HG02870 (cell line): ENCODE measurements around the gene NAP1L4.

Experiments used
- ATAC-seq: cut with Tn5 transposase; IDR thresholded peaks from one replicate; pipeline ENCODE4 v1.9.1; 2021; ENCODE audit warnings: mild to moderate bottlenecking, moderate library complexity; ENCODE audit not compliant: unreplicated experiment

Gene NAP1L4

DNA sequence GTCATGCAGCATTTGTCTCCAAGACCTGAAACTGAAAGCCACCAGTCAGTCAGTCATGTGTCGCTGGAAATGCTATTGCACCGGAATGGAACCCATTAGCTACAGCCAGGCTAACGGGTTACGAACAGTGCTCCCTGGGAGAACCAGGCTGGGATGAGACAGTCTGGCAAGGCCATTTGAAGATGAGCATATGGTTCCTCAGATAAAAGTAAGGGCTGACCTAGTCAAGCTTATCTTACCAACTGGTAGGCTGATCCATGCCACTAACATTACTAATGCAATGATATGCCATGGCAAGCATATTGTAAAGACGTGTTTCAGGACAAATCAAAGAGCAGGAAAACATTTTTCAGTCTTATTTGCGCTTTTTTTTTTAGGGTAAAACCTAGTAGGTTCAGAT lies 28.4 kb downstream of the NAP1L4 start:
- no peak for ATAC-seq

DNA sequence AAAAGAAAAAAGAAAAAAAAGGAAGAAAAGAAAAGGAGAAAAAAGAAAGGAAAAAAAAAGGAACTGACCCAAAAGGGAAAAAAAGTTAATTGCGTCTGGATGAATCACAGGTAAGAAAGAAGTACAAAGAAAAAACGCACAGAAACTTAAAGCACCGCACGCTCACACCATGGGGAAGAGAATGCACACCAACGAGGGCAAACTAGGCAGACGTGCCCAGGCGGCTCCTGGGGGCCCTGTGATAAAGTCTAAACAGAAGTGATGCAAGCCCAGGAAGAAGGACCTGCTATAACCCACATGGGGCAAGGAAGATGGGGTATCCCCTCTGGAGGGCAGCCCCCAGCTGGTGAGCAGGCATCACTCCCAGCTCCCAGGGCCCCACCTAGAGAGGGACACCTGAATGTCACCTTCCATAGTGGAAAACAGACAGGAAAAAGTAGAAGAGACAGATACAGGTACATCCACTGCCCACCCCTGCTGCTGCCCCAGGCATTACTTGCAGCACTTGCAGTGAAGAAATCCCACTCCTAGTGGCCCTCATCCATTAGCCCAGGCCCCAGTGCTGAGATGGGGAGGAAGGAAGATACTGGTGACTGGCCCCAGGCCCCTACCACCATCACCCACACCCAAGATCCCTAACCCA lies 28.9 kb downstream of the NAP1L4 start:
- no peak for ATAC-seq

DNA sequence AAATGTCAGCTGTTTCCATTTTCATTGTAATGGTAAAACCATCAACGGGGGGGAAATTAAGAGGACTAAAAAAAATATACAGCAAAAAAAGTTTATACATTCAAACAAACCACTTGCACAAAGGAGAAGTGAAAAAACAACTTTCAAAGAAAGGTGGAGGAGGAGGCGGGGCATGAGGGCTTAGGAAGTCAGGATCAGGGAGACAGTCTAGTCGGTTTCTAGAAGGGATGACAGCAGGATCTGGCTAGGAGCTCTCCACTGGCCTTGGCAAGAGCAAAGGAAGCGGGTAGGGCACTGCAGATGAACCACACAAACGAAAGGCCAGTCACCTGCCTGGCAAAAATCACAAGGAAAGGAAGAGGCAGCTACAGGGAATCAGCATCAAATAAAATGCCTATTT lies 31.0 kb downstream of the NAP1L4 start:
- no peak for ATAC-seq

DNA sequence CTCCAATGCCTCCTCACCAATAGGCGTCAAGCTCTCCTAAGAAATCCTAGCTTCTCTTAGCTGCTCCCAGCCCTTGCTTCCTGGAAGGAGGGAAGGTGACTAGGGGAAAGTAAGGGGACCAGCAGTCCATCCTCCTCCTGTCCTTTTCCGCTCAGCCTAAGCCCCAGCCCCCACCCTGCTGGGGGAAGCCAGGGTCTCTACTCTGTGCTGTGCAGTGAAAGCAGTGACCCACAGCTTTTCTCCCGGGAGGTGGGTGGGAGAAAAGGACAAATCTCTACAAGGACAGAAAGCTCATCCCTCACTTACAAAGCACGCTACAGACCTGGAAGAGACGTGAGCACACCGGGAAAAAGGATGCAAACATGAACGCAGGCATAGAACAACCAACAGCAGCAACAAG lies 32.0 kb downstream of the NAP1L4 start:
- no peak for ATAC-seq

DNA sequence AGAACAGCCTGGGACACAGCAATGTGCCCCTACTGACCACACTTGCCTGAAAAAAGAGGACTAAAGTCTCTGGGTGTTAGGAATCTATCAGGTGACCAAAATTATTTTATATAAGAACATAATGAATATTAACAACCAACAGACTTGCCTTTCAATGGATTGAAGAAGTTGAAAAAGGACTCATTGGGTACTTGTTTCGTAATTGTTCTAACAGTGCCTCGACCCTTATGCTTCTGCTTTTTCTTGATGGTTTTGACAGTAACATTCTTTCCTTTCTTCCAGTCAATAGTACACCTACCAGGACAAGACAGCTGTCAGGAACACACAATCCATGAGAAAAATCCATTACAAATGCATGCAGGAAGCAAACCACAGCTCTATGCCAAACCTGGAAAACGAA lies 33.9 kb downstream of the NAP1L4 start:
- no peak for ATAC-seq

DNA sequence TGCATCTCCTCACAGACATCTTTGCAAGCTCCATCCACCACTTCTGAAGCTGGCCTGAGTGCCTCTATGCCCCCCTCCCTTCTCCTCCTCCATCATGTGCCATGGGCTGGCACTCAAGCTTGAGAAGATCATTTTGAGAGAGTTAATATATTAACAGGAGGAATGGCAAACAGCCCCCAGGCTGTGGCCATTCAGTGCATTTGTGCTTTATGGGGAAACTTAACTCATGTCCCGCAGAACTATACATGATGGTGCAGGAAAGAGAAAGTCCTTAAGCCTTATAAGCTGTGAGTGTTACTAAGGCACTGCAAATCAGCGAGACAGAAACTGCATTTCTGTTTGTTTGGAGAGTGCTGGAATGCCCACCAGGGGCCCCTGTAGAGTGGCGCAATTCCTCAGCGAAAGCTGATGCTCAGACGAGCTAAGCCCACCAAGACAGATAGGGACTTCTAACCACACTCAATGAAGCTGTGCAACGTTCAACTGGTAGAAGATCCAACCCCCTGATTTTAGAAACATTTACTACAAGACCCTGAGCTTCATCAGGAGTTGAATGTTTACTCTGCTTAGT lies 36.1 kb downstream of the NAP1L4 start:
- no peak for ATAC-seq

DNA sequence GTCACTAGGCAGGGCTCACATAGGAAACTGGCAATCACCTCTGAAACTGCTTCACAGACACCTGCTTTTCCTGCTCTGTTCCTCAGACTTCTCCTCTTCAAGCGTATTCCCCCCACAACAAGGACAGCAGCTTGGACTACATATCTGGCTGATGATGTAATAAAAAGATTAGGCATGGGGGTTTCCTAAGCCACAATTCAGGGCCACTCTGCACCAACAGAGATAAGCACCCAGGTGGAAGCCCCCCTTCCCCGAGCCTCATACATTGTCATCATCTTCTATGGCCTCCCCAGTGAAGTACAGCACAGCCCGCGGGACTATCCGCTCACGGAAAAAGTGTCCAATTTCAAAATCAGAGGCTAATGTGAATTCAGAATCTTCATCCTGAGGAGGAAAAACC lies 37.9 kb downstream of the NAP1L4 start:
- ATAC-seq = no peak

DNA sequence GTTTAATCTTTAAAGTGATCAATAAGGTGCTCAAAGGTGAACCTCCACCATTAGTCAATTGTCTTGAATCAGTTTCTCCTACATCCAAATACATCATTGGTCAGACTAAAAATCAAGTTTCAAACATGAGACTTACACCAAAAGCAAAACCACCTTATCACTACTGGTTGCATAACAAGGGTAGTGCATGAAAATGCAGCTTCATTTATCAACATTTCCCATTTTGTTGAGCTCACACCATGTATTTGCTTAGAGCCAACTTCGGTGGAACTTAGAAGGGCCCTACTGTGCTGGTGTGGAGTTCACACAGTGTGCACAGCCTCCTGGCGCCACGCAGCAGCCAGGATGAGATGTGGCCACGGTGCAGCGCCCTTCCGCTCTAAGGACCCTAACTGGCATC lies 39.8 kb downstream of the NAP1L4 start:
- ATAC-seq = no peak

- no peak for ATAC-seq
Observed at GRCh38 chr11:2951231-2952110, 40.7 kb downstream of the NAP1L4 start.

DNA sequence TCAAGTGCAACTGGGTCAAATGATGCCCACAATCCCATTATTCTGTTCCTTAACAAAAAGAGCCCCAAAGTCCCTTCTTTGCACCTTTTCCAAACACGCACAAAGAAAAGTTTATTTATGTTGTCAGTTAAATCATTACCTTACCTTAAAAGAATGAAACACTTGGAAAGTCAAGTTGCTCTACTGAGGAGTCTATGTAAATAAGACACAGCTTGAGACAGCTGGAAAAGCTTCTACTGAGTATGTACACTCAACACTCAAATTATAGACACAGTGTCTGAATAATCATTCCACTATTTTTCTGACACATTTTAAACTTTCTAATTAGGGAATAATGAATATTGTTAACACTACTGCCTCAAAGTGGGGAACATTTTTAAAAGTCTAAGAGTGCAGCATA lies 41.3 kb downstream of the NAP1L4 start:
- ATAC-seq = no peak

DNA sequence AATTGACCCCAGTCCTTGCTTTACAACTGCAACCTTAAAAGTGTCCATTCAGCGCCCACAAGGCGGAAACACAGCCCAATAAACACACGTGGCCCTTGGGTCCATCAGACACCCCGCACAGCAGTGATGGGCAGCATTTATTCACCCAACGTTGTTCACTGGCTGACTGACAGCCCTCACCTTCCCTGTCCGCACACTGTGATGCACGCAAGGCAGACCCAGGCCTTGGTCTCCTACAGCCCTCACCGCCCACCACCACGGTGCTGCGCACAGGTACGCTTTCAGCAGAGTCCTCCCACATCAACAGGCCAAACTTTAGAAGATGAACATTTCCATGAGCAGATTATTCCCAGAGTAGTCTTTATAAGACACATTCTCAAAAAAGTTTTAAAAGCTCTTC lies 42.2 kb downstream of the NAP1L4 start:
- ATAC-seq = no peak

- ATAC-seq = no peak
Observed at GRCh38 chr11:2947744-2948143, 44.4 kb downstream of the NAP1L4 start.

DNA sequence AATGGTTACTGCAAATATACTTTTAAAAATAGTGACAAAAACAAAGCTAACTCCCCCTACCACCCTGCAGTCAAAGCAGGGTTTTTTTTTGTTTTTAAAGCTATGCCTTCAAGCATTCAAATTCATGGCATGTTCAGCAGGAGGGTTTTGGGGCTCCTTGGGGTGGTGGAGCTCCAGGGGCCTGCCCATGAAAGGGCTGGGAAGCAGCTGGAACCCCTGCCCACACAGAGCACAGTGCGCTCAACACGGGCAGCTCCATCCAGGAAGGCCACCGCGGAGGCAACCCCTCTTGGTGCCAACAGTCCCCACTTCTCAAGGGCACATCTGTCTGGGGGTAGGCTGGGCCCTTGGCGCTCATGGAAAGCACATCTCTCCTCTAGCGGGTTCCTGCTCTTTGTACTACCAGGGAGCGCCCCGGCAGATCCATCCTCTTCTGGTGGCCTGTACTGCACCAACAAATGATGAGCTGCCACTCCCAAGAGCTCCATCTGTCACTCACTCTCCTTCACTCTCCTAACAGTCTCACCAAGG lies 46.3 kb downstream of the NAP1L4 start:
- ATAC-seq = no peak

GRCh38 chr11:2945031-2945756 lies 46.9 kb downstream of the NAP1L4 start:
- ATAC-seq = no peak

- ATAC-seq = no peak
Observed at GRCh38 chr11:2944530-2944929, 47.6 kb downstream of the NAP1L4 start.

GRCh38 chr11:2943711-2944118 lies 48.4 kb downstream of the NAP1L4 start:
- ATAC-seq = no peak

DNA sequence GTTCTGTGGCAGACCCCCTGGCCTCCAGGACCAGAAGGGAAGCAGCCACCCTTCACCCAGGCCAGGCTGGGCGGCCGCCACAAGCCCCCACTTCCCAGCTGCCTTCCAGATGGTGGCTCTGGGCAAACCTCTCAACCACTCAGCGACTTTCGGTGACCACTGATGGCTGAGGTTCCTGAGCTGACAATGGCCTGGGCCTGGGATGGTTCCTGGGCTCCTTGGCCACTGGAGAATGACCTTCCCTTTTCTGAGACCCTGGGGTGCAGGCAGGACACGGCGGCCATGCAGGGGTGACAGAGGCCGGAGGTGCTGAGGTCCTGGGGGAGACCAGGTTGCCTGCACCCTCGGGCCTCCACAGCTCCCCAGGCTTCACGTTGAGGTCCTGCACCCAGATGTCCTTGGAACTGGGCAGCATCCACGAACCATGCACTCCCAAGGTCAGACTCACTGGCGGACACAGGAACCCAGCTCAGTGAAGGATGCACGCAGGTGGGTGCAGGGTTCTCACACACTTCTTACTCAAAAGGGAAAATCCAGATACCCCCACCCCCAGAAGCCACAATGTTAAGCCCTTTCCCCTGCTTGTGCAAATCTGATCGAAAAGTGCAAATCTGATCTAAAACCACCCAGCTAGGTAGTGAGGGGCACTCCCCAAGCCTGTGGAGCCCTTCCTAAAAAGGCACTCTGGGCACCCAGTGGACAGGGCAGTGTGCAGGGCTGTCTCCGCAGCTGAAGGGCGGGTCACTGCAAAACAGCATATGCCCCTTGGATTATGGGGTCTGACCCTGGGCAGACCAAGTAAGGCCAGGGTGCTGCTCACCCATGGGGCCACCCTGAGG lies 49.0 kb downstream of the NAP1L4 start:
- no peak for ATAC-seq

- ATAC-seq = no peak
Observed at GRCh38 chr11:2942447-2942846, 49.7 kb downstream of the NAP1L4 start.

DNA sequence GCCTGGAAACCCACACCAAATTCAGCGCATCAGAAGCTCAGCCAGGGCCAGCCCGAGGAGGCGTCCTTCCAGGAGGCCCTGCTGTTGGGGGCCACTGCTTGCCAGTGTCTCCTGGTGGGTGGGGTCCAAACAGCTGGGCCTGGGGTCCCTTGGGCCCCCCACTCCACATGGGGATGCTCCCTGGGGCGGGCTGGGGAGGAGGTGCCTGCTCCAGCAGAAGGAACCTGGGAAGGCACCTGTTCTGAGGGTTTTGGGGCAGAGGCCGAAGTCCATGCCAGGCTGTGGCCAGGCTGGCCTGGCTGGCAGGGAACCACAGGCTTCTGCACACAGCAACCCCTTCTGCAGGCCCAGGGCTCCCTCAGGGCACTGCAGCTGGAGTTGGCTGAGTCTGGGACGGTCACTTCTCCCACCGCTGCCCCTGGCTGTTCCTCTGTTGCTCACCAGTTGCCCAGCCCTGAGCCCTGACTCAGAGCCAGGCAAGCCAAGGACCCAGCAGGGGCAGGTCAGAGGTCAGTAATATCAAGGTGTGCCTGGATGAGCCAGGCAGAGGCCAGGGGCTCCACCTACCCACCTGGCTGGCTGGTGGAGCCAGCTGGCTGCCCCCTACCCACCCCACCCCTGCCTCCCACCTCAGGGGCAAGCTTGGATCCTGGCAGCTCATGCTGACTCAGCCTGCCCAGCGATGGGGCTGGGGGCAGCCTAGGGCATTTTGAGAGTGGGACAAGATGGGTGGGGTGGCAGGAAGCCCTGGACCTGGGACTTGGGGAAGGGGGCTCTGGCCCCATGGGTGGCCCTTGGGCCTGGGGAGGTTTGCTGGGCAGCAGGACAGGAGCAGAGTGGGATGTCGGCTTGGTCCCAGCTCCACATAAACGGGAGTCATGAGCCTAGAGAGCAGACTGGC lies 51.0 kb downstream of the NAP1L4 start:
- no peak for ATAC-seq
